Peyer's patch (tissue), 4 donors: ENCODE measurements around the gene ANKRD9. TPM values are rescaled to one million over a fixed set of nuclear protein-coding genes. Genes with fewer than 3 reads are reported as not detected.

Experiments
- DNase-seq, 3 donors: peaks; one replicate each; pipeline ENCODE4 v3.0.0-alpha.2; 2017 to 2019
- H3K27ac ChIP-seq, 4 donors: fragments of 200-600 bp; sonication (generic); one replicate each; pipeline ENCODE4 v1.5.1; 2016 to 2019
- H3K27me3 ChIP-seq, 2 donors: fragments of 200-600 bp; sonication (generic); one replicate each; pipeline ENCODE4 v1.5.1; 2019
- H3K36me3 ChIP-seq, 3 donors: fragments of 200-600 bp; sonication (generic); one replicate each; pipeline ENCODE4 v1.5.1; 2016 to 2019
- H3K4me1 ChIP-seq, 4 donors: fragments of 200-600 bp; sonication (generic); one replicate each; pipeline ENCODE4 v1.5.1; 2016 to 2019
- H3K4me3 ChIP-seq, 4 donors: fragments of 200-600 bp; sonication (generic); 1 replicate in 3 of 4; 2 replicates in 1 of 4; pipeline ENCODE4 v1.5.1; 2016 to 2019; ENCODE audit warnings: mild to moderate bottlenecking in 1 of 4
- H3K9me3 ChIP-seq, 4 donors: fragments of 200-600 bp; sonication (generic); one replicate each; pipeline ENCODE4 v1.5.1; 2016 to 2019; ENCODE audit warnings: mild to moderate bottlenecking in 1 of 4
- CTCF ChIP-seq, 6 experiments: fragments of 450-650 bp in 4 of 6; fragments of 200-600 bp in 2 of 6; sonication (generic) in 1 of 6; IDR thresholded peaks; one replicate each; pipeline ENCODE4 v1.5.1; 2017 to 2019; ENCODE audit warnings: antibody characterized with exemption in 6 of 6, mild to moderate bottlenecking in 3 of 6, moderate library complexity in 1 of 6
- POLR2A ChIP-seq, 2 donors: fragments of 450-650 bp; IDR thresholded peaks; one replicate each; pipeline ENCODE4 v1.5.1; 2017; ENCODE audit warnings: antibody characterized with exemption in 2 of 2, mild to moderate bottlenecking in 2 of 2, moderate library complexity in 2 of 2
- total RNA-seq, 4 donors: library from RNA; depleted of rRNA; stranded (reverse); fragments of >200 nt; gene quantifications; one replicate each; pipeline ENCODE4 v1.1.0, GENCODE V29; 2016

Gene ANKRD9
- total RNA-seq, 4 donors from 2014 or later: 52.8 to 450 (median 392) TPM

DNA sequence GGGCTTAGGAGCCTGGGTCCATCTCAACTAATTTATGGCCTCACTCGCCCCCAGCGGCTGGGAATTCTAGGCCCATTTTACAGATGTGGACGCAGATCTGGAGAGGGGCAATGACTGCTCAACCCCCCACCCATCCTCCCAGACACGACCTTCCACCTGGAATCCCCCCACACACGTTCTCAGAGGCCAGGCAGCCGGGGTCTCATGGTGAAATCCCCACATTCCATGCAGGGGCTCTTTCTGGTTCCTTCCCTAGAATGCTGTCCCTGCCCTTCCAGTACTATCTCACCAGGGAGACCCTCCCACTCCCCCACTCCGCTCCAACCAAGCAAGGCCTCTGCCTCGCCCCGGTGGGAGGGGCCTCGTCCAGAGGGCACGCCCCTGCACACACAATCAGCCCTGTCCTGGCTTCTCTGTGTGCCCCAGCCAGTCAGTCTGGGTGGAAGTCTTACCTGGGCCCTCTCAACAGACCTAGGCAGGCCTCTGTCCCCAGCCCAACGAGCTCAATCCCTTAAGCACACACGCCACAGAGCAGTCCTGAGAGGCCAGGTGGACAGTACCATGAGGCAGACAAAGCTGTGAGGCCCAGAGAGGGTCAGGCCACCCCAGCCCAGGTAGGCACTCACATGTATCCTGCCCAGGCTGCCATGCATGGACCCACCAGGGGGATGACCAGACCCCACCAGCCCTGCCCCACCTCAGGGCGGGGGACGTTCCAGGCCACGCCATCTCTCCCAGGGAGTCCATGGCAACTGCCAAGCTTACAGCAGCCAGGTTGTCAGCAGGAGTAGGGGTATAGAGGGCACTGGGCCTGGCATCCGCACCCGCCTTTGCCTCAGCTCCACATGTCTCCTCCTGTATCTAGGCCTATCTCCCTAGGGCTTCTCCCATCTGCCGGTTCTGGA lies 1.3 kb upstream of the ANKRD9 start:
- Histone ChIP-seq H3K36me3 (peaks cover 0 to 16% (median 0%) of the 10 kb centered on the region in 3 donors), H3K4me1 (peaks cover 10 to 37% (median 13%) of the 10 kb centered on the region in 4 donors), H3K27ac (peak overlapping the region in 3 of 4 donors; percentile 86 to 99 (median 90)), H3K27me3 (no peaks in the 10 kb centered on the region), H3K4me3 (peak overlapping the region; percentile 56 to 83 (median 61)), H3K9me3 (no peaks in the 10 kb centered on the region)
- DNase-seq: peak; percentile 25 to 91 (median 91)
- TF ChIP-seq CTCF (IDR thresholded peaks at IDR 0.05) (no peak), POLR2A (IDR thresholded peaks at IDR 0.05) (peak; percentile 71 to 94)

DNA sequence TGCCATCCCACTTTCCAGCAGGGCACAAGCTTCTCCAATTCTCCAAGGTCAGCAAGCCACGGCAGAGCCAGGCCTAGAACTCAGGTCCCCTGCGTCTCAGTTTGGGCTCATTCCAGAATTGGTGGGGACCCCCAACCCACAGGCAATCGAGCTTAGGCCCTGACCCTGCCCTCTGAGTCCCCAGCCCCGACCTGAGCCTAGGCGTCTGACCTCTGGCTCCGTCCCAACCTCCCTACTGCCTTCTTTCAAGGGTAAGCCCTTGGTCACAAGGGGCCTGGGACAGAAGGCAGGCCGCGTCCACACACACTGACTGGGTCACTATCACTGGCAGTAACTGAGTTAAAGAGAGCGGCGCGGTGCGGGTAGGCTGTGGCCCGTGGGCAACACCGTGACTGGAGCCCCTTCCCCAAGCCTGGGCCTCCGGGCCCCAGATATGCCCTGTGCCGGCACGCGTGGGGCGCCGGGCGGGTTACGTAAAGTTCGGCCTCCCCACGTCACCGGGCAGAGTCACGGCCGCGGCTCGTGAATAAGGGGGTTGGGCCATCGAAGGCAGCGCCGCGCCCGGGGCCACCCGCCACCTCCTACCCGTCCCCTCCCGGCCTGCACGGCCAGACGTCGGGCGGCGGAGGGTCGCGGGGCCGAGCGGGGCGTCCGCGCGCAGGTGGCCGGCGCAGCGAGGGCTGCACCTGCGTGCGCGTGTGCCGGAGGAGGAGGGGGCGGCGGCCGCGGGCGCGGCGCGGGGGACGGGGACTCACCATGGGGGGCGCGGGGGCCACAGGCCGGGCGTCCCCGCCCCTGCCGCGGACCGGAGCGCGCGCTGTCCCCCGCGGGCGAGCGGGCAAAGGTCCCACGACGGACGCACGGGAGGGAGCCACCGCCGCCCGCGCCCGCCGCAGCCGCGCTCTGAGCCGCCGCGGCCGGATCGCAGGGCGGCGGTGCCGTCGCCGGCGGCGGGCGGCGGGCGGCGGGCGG lies 516 bp downstream of the ANKRD9 start:
- Histone ChIP-seq H3K4me1 (peaks cover 10 to 37% (median 13%) of the 10 kb centered on the region in 4 donors), H3K27me3 (no peaks in the 10 kb centered on the region), H3K9me3 (no peaks in the 10 kb centered on the region), H3K27ac (peak overlapping the region; percentile 67 to 98 (median 90)), H3K36me3 (peaks cover 0 to 21% (median 0%) of the 10 kb centered on the region in 3 donors), H3K4me3 (peak overlapping the region; percentile 33 to 83 (median 60))
- peak; percentile 58 to 63 for TF ChIP-seq POLR2A (IDR thresholded peaks at IDR 0.05)
- no peak for TF ChIP-seq CTCF (IDR thresholded peaks at IDR 0.05)
- peak; percentile 35 to 84 (median 78) for DNase-seq

DNA sequence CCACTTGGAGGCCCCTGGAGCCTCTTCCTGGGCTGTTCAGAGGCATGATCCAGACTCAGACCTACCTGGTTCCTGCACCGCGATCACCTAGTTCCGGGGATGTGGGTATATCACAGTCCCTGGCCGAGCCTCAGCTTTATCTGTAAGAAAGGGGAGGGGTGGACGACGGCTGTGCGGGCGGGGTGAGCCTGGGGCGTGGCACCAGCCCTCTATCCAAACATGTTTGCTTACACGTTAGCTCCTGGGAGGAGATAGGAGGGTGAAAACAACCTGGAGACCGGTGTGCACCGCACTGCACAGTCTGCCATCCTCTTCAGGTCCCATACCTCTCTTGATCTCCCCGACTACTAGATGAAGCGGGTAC lies 1.2 kb downstream of the ANKRD9 start:
- no peaks in the 10 kb centered on the region for H3K27me3 ChIP-seq
- no peaks in the 10 kb centered on the region for H3K9me3 ChIP-seq
- TF ChIP-seq POLR2A (IDR thresholded peaks at IDR 0.05) (peak; percentile 62 to 80), CTCF (IDR thresholded peaks at IDR 0.05) (no peak)
- peaks cover 0 to 21% (median 0%) of the 10 kb centered on the region in 3 donors for H3K36me3 ChIP-seq
- peak overlapping the region in 3 of 4 donors; percentile 33 to 83 (median 64) for H3K4me3 ChIP-seq
- H3K27ac ChIP-seq: peak overlapping the region in 3 of 4 donors; percentile 86 to 98 (median 94)
- DNase-seq: peak in 2 of 3 donors; percentile 88
- H3K4me1 ChIP-seq: peaks cover 10 to 37% (median 13%) of the 10 kb centered on the region in 4 donors

DNA sequence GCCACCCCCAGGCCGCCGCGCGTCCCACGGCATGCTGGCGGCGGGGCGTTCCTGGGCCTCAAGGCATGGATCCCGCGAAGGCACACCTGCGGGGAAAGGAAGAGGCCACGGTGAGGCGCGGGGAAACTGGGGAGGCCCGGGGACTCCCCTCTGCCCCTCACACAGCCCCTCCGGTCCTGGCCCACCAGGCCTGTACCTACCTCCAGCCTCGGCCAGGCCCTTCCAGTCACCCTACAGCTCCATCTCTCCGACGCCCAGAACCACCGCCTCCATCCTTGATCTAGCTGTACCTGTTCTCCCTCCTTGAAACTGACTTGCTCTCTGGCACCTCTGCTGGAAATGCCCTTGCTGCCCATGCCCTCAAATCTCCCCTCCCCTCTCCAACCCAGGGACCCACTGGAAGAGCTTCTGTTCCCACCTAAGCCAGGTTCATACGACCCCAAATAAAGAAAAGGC lies 1.7 kb downstream of the ANKRD9 start:
- no peak for TF ChIP-seq POLR2A (IDR thresholded peaks at IDR 0.05)
- TF ChIP-seq CTCF (IDR thresholded peaks at IDR 0.05): peak in 3 of 6 experiments; percentile 13 to 21 (median 18)
- H3K27ac ChIP-seq: peak overlapping the region in 3 of 4 donors; percentile 86 to 98 (median 94)
- no peak for DNase-seq
- H3K4me1 ChIP-seq: peaks cover 10 to 33% (median 13%) of the 10 kb centered on the region in 4 donors
- peak overlapping the region in 2 of 4 donors; percentile 64 to 83 for H3K4me3 ChIP-seq
- H3K36me3 ChIP-seq: peaks cover 0 to 21% (median 0%) of the 10 kb centered on the region in 3 donors
- H3K27me3 ChIP-seq: no peaks in the 10 kb centered on the region
- no peaks in the 10 kb centered on the region for H3K9me3 ChIP-seq
